Retinal pigment epithelial cell (primary cell): ENCODE results near the gene OR1S2.
"Not testable (repeated sequence)": the region's sequence is repeated elsewhere in the genome, so short reads cannot be mapped to it uniquely, and the experiment has no call there.

Experiments used
- DNase-seq: peaks from one replicate; pipeline ENCODE4 v3.0.0-alpha.2; 2010; ENCODE audit warnings: low read depth
- H3K4me3 ChIP-seq: 2 replicates; pipeline ENCODE4 v1.5.1; 2011; ENCODE audit warnings: mild to moderate bottlenecking, low read length, control low read depth, moderate library complexity
- CTCF ChIP-seq: conservative IDR thresholded peaks from 2 replicates; pipeline ENCODE4 v1.5.1; 2011; ENCODE audit warnings: low read depth, low read length, control low read depth, inconsistent platforms

Gene OR1S2, protein sequence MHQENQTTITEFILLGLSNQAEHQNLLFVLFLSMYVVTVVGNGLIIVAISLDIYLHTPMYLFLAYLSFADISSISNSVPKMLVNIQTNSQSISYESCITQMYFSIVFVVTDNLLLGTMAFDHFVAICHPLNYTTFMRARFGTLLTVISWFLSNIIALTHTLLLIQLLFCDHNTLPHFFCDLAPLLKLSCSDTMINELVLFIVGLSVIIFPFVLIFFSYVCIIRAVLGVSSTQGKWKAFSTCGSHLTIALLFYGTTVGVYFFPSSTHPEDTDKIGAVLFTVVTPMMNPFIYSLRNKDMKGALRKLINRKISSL

DNA sequence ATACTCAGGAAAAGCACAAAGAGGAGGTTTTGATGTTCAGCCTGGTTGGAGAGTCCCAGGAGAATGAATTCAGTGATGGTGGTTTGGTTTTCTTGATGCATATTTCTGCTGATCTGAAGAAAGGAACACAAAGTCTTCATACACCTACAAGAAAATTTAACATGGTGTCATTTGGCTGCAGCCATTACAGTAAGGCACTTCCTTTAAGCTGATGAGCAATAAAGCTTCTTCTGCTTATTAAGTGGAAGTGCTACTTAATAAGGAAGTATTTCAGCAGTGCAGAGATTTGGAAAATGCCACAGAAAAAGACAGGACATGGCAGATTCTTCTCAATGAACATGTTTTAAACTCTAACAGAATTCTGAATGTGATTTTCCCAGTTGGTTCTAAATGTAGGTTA is at the start of gene OR1S2:
OR1S2 (minus strand) TSS at position 101 of the 400 bp plus-strand sequence; CDS start at position 101, 0 bp downstream.
- H3K4me3 ChIP-seq: no peak within 1 kb of the TSS
- TF ChIP-seq CTCF: no peak
- DNase-seq: no peak

GRCh38 chr11:58243954-58244353 is 40.0 kb upstream of the OR1S2 start:
- H3K4me3 ChIP-seq: no peak overlapping the region
- TF ChIP-seq CTCF: no peak
- no peak for DNase-seq

DNA sequence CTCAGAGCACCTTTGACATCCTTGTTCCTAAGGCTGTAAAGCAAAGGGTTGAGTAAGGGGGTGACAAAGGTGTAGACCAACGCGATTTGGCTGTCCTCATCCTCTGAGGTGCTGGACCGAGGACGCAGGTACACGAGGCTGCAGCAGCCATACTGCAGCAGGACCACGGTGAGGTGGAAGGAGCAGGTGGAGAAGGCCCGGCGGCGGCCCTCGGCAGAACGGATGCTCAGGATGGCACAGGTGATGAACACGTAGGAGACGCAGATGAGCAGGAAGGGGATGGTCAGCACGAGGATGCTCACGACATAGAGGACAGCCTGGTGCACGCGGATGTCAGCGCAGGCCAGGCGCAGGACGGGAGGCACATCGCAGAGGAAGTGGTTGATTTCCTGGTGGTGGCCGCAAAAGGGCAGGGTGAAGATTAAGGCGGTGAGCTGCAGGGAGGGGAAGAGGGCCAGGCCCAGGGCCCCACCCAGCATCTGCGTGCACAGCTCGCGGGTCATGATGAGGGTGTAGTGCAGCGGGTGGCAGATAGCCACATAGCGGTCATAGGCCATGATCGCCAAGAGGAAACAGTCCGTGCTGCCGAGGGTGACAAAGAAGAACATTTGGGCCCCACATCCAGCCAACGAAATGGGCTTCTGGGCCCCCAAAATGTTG is 24.1 kb upstream of the OR1S2 start:
- no peak for DNase-seq
- no peak for TF ChIP-seq CTCF
- H3K4me3 ChIP-seq: no peak overlapping the region

- TF ChIP-seq CTCF: no peak
- H3K4me3 ChIP-seq: no peak overlapping the region
- DNase-seq: no peak
Measured at GRCh38 chr11:58222721-58223120, 18.8 kb upstream of the OR1S2 start.

- no peak for DNase-seq
- TF ChIP-seq CTCF: no peak
- H3K4me3 ChIP-seq: no peak overlapping the region
Measured at GRCh38 chr11:58216476-58216875, 12.5 kb upstream of the OR1S2 start.

- not testable (repeated sequence) for DNase-seq, H3K4me3 ChIP-seq
Measured at GRCh38 chr11:58212420-58212819, 8.5 kb upstream of the OR1S2 start, which contains the start of gene OR1S1. Gene OR1S1 (plus strand): TSS chr11:58212720.

DNA sequence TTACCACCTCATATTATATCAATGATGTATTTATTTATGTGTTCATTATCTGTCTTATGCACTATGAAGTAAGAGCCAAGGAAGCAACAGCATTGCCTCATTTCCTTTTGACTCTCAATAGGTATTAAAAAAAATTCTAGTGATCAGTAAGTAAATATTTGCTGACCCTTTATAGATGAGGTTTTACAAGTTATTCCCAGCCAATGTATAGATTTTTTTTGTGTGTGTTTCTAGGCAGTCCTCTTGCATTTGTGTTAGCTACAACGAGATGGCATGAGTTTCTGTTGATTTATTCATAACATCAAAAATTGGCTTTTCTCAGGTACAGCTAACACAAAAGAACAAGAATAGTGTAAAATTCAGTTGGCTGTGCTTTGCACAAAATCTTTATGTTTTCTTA is 4.7 kb downstream of the OR1S2 start:
- H3K4me3 ChIP-seq: no peak overlapping the region
- no peak for DNase-seq
- TF ChIP-seq CTCF: no peak
